ENCODE results near the gene ZNF8.
A peak's percentile ranks its signal among the peaks of the same experiment; 100 is the strongest.
"Not testable (repeated sequence)": the region's sequence is repeated elsewhere in the genome, so short reads cannot be mapped to it uniquely, and the experiment has no call there.

Gene ZNF8

GRCh38 chr19:58278541-58279041, at the start of gene ZNF8:
TSS of gene ZNF8 (plus strand) at chr19:58278955. CDS start at chr19:58279082, 127 bp downstream.
- peak; percentile 97 to 98 for DNase-seq

DNA sequence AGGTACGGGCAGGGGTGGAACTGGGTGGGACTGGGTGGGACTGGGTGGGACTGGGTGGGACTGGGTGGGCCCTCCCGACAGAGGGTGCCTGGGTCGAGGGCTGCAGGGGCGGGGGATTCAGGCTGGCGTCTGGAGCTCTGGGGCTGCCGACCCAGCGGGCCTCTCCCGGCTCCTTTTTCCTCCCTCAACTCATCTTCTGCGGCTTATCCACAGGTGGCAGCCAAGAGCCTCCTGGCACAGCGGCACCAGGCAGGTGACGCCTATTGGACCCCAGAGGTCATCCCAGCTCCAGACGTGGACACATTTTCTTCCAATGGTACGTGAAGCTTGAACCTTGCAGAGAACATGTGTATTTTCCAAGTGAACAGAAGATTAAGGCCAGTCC, 49.5 kb upstream of the ZNF8 start:
- DNase-seq: peak in 1 of 2 donors; percentile 25

GRCh38 chr19:58237324-58237723, 41.4 kb upstream of the ZNF8 start:
- no peak for DNase-seq

DNA sequence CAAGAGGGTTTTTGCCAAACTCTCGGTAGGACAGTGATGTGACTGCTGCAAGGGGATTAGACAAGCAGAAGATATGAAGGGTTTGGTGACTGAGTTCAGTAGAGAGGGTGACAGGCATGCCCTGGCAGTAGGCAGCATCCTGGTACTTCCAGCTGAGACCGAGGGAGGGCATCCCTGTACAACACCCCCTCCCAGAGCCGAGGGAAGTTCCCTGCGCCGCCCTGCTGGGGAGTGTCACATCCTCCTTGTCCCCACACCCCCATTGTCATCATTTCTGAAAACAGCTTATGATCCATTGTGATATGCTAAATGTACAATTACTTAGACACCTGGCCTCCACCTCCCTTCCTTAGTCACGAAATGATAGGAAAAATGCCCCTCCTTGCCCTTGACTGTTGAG, 35.4 kb upstream of the ZNF8 start:
- no peak for DNase-seq

DNA sequence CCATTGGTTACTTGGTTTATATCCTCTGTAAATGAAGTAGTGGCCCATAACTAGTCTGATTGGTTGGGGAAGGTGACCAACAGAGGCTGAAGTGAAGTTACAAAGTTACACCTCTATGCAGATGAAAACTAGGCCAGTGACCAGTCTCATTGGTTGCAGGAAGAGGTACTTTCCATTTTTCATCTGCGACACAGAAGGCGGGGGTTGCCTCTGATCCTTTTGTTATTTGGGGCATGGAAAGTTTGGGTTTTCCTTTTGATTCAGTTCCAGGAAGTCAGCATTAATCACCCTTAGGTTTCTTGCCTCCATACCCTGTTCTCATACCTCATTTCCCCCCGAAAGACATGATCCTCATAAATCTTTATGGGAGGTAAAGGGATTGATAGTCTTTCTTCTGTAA, 29.9 kb upstream of the ZNF8 start:
- no peak for DNase-seq

- DNase-seq: no peak
Observed at GRCh38 chr19:58252102-58252685, 26.6 kb upstream of the ZNF8 start.

DNA sequence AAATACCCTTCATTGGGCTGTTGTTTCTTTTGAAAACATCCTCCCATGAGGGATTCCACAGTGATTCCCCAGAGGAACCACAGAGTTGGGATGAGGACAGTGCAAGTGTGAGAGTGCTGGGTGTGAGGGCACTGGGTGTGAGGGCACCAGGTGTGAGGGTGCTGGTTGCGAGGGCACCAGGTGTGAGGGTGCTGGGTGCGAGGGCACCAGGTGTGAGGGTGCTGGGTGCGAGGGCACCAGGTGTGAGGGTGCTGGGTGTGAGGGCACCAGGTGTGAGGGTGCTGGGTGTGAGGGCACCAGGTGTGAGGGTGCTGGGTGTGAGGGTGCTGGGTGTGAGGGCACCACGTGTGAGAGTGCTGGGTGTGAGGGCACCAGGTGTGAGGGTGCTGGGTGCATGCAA, 20.5 kb upstream of the ZNF8 start:
- DNase-seq: not testable (repeated sequence)

GRCh38 chr19:58261600-58261967, 17.2 kb upstream of the ZNF8 start:
- no peak for DNase-seq

DNA sequence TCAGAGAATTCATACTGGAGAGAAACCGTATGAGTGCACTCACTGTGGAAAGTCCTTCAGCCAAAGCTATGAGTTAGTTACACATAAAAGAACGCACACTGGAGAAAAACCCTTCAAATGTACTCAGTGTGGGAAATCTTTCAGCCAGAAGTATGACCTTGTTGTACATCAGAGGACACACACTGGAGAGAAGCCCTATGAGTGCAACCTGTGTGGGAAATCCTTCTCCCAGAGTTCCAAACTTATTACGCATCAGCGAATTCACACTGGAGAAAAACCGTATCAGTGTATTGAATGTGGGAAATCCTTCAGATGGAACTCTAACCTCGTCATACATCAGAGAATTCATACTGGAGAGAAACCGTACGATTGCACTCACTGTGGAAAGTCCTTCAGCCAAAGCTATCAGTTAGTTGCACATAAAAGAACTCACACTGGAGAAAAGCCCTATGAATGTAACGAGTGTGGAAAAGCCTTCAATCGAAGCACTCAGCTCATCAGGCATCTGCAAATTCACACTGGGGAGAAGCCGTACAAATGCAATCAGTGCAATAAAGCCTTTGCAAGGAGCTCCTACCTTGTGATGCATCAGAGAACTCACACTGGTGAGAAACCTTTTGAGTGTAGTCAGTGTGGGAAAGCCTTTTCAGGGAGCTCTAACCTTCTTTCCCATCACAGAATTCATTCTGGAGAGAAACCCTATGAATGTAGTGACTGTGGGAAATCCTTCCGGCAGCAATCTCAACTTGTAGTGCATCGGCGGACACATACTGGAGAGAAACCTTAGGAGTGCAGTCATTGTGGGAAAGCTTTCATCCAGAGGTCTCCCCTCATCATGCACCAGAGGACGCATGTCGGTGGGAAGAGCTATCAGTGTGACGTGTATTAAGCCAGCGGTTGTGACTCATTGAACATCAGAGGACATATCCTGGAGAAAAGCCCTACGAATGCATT, 16.5 kb upstream of the ZNF8 start:
- no peak for DNase-seq

GRCh38 chr19:58262922-58263296, 15.8 kb upstream of the ZNF8 start:
- no peak for DNase-seq

- DNase-seq: no peak
Observed at GRCh38 chr19:58265100-58265499, 13.7 kb upstream of the ZNF8 start.

- no peak for DNase-seq
Observed at GRCh38 chr19:58268344-58268743, 10.4 kb upstream of the ZNF8 start.

- no peak for DNase-seq
Observed at GRCh38 chr19:58274771-58275201, 4.0 kb upstream of the ZNF8 start.

DNA sequence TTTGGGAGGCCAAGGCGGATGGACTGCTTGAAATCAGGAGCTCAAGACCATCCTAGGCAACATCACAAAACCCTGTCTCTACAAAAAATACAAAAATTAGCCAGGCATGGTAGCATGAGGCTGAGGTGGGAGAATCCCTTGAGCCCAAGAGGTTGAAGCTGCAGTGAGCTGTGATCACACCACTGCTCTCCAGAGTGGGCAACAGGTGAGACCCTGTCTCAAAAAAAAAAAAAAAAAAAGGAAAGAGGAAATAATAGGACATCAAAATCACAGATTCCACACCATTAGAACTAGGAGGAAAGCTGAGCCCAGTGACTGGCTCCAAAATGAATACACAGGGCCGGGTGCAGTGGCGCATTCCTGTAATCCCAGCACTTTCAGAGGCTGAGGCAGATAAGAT, 3.2 kb upstream of the ZNF8 start:
- no peak for DNase-seq

DNA sequence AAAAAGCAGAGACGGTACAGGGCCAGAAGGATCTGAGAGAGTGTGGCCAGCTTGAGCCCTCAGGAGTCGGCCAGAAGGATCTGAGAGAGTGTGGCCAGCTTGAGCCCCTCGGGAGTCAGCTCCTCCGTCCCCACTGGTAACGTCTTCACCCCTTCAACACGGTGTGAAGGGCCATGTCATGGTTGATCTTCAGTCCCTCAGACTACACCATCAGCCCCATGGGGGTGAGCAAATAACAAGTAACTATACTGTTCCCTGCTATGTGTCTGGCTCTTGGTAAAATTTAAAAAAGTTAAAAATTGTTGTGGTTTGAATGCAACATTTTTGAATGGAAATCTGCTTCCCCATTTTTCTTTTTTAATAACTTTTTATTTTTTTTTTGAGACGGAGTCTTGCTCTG, 1.6 kb upstream of the ZNF8 start:
- DNase-seq: no peak

GRCh38 chr19:58277748-58278540, 811 bp upstream of the ZNF8 start:
- no peak for DNase-seq

- DNase-seq: peak; percentile 31 to 44
Observed at GRCh38 chr19:58279042-58279924, 528 bp downstream of the ZNF8 start.

- DNase-seq: no peak
Observed at GRCh38 chr19:58279925-58280316, 1.2 kb downstream of the ZNF8 start.

GRCh38 chr19:58284199-58284598, 5.4 kb downstream of the ZNF8 start:
- no peak for DNase-seq

- no peak for DNase-seq
Observed at GRCh38 chr19:58291943-58292342, 13.2 kb downstream of the ZNF8 start.

DNA sequence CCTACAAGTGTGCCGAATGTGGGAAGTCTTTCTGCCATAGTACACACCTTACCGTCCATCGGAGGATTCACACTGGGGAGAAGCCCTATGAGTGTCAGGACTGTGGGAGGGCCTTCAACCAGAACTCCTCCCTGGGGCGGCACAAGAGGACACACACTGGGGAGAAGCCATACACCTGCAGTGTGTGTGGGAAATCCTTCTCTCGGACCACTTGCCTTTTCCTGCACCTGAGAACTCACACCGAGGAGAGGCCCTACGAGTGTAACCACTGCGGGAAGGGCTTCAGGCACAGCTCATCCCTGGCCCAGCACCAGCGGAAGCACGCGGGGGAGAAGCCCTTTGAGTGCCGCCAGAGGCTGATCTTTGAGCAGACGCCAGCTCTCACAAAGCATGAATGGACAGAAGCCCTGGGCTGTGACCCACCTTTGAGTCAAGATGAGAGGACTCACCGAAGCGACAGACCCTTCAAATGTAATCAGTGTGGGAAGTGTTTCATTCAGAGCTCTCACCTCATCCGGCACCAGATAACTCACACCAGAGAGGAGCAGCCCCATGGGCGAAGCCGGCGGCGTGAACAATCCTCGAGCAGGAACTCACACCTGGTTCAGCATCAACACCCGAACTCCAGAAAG, 16.1 kb downstream of the ZNF8 start:
- DNase-seq: no peak

- no peak for DNase-seq
Observed at GRCh38 chr19:58296104-58296503, 17.3 kb downstream of the ZNF8 start.
